WI38 (cell line): ENCODE measurements around the gene B4GALT6.

Experiments
- H3K4me3 ChIP-seq: 2 replicates; pipeline ENCODE4 v1.5.1; 2011; ENCODE audit warnings: low read depth, mild to moderate bottlenecking, control low read depth, low read length
- CTCF ChIP-seq: IDR thresholded peaks from 2 replicates; pipeline ENCODE4 v1.5.1; 2012; ENCODE audit warnings: low read depth, mild to moderate bottlenecking, control low read depth, low read length

The B4GALT6 gene

GRCh38 chr18:31633392-31634330, 50.7 kb downstream of the B4GALT6 start:
- no peak overlapping the region for H3K4me3 ChIP-seq
- no peak for TF ChIP-seq CTCF

- TF ChIP-seq CTCF: no peak
- no peak overlapping the region for H3K4me3 ChIP-seq
Observed at GRCh38 chr18:31632356-31632755, 52.0 kb downstream of the B4GALT6 start.

DNA sequence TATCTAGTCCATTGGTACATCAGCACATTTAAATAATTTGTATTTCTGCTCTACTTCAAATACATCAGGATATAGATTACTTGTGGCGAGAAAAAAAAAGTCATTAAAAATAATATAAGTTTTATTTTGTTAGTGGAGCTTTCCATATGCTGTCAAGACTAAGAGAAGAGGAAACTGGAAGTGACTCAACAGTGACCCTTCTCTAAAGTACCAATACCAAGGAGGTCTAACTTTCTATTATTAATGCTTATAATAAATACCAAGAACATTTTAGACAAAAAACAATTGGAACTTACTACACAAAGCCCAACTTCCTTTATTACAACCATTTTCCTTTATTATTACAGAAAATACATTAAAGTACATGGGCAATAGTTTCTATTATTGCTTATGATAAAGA, 52.9 kb downstream of the B4GALT6 start:
- no peak overlapping the region for H3K4me3 ChIP-seq
- TF ChIP-seq CTCF: no peak

DNA sequence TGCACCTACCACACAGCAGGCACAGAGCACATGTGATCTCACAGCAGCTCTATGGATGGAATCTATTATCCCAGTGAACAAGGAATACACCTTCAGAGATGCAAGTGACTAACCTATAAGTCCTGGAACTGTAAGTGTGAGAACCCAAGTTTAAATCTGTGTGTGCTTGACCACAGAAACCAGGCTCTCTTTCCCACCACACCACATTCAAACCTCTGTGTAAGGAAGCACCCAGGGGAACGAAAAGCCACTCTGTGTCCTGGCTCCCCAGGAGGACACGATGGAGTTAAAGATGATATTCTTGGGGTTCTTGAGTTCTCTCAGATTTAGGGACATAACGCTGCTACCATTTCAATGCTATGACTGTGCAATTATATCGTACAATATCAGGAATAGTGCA, 53.8 kb downstream of the B4GALT6 start:
- no peak overlapping the region for H3K4me3 ChIP-seq
- no peak for TF ChIP-seq CTCF

DNA sequence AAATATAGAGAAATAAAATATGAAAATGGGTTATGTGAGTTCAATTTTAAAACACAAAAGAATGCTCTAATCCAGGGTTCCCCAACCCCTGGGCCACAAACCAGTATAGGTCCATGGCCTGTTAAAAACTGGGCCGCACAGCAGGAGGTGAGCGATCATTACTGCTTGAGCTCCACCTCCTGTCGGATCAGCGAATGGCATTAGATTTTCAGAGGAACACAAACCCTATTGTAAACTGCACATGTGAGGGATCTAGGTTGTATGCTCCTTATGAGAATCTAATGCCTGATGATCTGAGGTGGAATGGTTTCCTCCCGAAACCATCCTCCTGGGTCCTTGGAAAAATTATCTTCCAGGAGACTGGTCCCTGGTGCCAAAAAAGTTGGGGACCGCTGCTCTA, 58.0 kb downstream of the B4GALT6 start:
- no peak for TF ChIP-seq CTCF
- no peak overlapping the region for H3K4me3 ChIP-seq

DNA sequence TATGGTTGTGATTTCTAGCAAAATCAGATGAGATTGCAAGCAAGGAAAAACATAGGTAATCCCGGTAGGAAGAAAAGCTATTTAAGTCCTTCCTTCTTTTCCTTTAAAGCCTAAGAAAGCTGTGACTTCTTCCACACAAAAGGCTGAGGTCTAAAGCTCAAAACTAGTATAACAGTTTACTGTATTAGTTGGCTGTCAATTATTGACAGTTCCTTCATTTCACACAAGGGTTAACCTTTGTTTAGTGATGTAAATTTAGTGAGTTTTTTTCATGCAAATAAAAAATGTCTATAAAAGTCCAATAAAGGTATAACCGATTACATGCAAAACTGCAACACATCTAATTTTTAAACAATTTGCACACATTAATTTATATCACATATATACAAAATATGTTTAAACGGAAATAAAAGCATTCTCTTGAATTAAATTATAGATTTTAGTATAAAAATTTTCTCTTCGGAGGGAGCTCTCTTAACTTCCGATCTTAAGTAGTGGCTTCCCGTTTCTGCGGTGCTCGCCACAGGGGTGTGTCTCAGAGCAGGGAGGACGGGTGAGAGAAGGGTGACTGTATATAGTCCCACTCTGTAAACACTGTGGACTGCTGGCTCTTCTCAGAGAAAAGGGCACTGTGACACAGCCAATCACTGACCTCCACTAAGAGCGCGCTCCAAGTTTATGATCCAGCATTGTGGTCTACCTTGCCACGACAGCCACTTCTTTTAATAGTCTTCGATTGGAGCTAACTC, 59.3 kb downstream of the B4GALT6 start:
- H3K4me3 ChIP-seq: no peak overlapping the region
- no peak for TF ChIP-seq CTCF

GRCh38 chr18:31619291-31619690, 65.1 kb downstream of the B4GALT6 start:
- no peak overlapping the region for H3K4me3 ChIP-seq
- TF ChIP-seq CTCF: no peak
